Loucy (cell line): ENCODE results near the gene NCAPD2.

Experiments
- CTCF ChIP-seq: fragments of 200-600 bp; sonication (generic); conservative IDR thresholded peaks from 2 replicates; pipeline ENCODE4 v1.5.1; 2014; ENCODE audit warnings: mild to moderate bottlenecking, antibody characterized with exemption, low read length
- EZH2phosphoT487 ChIP-seq: fragments of 200-600 bp; IDR thresholded peaks from 2 replicates; pipeline ENCODE4 v1.6.1; 2018; ENCODE audit warnings: antibody characterized with exemption, mild to moderate bottlenecking, moderate library complexity, borderline replicate concordance

DNA sequence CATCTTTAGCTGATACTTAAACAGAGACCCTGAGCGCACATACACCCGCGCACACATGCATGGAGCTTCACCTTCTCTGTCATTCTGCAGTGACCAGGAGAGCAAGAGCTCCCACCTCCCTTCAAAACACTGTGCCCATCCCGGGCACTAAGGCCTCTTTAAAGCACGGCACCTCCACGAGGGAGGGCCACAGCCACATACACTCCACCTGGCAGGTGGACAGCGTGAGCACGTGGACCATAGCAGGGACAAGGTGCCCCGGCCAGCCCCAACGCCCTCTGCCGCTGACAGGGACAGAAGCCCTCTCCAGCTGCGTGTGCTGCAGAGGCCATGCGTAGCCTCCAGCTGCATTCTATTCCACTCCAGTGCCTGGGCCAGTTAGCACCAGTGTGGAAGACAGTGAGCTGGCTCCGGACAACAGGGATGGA lies 45.8 kb downstream of the NCAPD2 start:
- no peak for TF ChIP-seq CTCF
- no peak for TF ChIP-seq EZH2phosphoT487
